GM18867 (cell line): ENCODE measurements around the gene ATXN1.
A peak's percentile ranks its signal among the peaks of the same experiment; 100 is the strongest.

ENCODE experiments used
- ATAC-seq: cut with Tn5 transposase; IDR thresholded peaks from one replicate; pipeline ENCODE4 v1.9.1; 2021; ENCODE audit warnings: mild to moderate bottlenecking, moderate library complexity; ENCODE audit not compliant: unreplicated experiment

The ATXN1 gene

DNA sequence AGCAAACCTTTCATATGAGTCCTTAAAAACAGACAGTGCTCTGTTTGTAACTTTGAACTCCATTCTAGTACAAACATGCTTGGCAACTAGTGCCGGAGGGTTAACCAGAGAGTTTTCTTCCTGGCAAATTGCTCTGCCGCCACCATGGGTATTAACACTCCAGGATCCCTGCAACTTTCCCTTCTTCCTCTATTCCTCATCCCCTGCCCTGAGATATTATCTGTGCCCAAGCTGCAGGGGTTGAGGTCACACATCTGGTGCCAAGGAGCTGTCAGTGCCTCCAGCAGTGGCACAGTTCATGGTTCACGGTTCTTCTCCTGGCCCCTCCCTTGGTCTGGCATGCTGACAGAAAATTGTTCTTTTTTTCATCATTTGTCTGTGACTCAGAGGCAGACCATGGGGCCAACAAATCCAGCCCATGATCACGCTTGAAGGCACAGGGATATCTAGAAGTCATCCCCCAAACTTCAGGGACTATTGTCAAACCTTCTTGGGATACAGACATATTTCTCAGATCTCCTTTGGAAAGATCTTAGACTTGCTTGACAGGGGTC is 77.5 kb downstream of the ATXN1 start:
- ATAC-seq: no peak

DNA sequence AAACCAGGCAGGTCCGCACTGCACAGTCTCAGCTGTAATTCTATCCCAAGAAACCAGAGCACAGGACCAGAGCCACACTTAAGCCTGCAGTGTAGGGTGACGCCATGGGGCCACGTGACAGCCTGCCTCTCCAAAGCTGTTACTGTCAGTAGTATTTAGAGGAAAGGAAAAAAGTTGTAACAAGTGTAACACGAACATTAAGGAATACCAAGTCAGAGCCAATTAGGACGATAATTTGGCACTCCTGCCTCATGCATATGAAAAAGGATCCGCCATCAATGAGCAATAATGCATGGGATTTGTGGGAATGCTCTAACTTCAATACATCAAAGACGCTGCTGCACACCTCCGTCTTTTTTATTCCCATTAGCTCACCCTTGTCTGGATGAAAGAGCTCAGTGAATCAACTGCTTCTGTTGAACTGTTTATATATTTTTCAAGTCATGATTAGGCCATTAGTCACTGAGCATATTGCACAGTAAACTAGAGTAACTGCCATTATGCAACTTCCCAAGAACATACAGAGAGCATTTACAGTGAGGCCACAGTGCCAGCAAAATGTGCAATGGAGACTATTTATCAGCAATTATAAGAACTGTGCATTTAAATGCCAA is 79.9 kb downstream of the ATXN1 start:
- ATAC-seq: no peak

DNA sequence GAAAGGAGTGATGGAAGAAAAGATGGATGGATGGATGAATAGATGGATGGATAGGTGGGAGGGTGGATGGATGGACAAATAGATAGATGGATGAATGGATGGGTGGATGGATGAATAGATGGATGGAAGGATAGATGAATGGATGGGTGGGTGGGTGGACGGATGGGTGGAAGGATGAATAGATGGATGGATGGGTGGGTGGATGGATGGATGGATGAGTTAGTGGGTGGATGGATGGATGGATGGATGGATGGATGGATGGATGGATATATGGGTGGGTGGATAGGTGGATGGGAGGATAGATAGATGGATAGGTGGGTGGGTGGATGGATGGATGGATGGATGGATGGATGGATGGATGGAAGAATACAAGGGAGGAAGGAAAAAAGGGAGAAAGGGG is 82.2 kb downstream of the ATXN1 start:
- ATAC-seq: no peak

DNA sequence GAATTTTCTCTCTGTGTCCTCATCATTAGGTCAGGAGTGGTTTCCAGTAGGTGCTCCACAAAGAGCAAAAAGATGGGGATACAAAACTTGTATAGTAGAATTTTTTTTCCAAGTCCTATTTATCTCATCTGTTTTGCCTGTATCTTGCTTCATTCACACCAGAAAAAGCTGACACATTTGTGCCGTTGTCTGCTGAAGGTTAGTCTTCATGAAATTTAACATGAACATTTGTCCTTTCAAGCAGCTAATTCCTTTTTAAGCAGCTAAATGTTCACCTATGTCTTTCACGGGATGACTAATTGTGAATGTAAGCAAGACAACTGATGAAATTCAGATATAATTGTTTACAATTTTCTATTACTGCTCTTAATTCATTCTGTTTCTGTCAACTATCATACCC is 83.8 kb downstream of the ATXN1 start:
- no peak for ATAC-seq

DNA sequence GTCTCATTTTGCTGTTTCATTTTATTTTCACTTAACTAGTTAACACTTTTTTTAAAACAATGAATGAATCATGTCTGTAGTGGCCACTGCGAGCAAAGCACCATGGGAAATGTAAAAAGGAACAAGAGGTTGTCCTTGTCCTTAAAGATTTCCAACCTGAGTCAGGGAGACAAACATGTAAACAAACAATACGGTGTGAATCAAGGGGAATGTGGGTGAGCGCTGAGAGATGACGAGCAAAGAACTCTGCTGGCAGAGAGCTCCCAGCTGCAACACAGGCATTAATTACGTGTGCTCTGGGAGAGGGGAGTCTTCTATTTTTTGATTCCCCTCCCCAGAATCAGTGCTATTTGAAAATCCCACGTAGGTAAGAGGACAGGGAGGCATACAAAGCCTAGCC is 84.3 kb downstream of the ATXN1 start:
- ATAC-seq: no peak

DNA sequence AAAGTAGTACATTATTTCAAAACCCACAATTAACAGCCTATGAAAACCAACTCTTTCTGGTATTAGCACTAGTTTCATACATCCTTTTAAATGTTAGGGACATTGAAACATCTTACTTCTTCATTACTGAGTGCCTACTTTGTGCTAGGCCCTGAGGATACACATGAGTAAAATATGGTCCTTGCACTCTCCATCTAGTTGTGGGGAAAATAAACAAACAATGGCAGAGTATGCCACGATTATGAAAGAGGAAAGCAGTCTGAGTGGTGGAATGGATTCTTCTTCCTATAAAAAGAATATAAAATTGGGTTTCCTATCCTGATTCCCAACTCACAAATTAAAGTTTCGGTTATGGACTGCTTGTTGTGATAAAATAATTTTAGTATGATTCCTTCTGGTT is 84.9 kb downstream of the ATXN1 start:
- no peak for ATAC-seq

DNA sequence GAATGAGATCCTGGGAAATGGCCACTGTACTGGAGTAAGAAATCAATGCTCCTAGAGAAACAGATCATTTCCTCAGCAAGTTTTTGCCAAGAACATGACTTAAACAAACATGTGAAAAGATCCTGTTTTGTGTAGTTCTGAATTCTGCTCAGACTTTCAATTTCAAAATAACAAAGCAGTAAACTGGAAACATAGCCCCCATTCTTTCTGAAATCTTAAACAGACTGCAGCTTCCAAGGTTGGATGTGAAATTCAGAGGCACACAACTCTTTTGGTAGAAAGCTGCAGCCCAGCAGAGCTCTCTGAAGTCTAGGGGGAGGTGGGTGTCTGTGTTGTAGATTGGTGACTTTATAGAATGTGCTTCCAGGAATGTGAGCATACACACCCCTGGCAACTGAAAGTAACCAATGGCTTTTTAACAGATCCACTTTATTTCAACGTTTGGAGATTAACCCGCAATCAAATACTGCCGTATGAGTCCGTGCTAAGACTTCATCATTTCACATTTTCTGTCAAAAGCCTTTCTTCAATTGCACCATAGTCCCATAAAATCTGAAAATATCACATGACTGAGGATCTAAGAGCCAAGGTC is 86.4 kb downstream of the ATXN1 start:
- ATAC-seq: no peak

DNA sequence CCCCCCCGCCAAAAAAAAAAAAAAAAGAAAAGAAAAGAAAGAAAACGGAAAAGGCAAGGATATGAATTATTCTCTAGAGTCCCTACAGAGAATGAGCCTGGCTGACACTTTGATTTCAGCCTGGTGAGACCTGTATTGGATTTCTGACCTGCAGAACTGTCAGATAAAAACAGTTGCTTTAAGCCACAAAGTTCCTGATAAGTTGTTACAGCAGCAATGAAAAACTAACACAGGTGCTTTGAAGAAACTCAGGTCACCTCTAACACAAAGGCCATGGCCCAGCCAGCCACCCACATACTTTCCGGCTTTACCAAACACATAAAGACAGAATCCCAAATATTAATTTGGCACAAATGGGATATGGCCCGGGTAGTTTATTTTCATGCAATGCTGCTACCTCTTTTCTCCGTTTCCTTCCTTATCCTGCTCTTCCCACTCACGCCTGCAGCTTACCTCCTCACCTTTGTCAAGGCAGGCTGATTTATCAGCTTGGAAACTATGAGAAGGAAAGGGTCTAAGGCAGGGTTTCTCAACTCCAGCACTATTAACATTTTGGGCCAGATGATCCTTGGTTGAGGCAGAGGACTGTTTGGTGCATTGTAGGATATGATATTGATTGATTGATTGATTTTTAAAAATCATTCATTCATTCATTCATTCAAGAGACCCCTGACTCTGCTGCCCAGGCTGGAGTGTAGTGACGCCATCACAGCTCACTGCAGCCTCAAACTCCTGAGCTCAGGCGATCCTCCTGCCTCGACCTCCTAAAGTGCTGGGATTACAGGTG is 88.1 kb downstream of the ATXN1 start:
- ATAC-seq: no peak

DNA sequence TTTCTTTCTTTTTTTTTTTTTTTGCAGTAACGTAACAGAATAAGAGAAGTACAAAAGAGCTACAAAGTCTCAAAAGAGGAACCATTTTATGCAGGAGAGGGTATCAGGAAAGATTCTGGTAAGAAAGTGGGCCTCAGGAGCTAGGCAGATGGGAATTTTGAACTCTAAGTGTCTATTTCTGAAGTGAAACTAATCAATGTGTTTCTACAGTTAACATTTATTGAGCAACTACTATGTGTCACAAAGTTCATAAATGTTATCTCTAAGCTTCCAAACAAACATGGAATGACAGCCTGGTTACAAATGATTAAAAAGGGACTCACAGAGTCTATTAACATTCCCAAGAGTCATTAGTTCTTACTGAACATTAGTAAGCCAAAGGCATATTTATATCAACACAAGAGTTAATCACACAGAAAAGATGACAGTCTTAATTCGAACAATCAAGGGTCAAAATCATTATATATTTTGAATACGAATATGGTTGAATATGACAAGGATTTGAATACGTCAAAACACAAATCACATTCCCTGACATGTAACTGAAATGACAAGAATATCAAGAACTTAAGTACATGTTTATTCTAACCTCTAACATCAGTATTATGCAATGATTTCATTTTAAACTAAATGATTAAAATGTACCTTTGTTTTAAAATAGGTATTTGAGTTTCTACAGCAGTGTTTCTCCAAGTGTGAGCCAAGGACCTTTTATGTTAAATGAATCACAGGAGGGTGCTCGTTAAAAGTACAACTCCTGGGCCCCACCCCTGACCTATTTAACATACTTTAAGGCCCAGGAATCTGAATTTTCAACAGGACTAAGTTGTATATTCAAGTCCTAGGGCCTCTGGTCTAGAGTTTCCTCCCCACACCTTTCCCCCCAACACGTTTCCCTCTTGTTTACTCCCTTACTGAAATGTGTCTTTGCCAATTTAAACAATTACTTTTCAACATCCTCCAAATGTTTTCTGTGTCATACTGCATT is 89.7 kb downstream of the ATXN1 start:
- no peak for ATAC-seq

DNA sequence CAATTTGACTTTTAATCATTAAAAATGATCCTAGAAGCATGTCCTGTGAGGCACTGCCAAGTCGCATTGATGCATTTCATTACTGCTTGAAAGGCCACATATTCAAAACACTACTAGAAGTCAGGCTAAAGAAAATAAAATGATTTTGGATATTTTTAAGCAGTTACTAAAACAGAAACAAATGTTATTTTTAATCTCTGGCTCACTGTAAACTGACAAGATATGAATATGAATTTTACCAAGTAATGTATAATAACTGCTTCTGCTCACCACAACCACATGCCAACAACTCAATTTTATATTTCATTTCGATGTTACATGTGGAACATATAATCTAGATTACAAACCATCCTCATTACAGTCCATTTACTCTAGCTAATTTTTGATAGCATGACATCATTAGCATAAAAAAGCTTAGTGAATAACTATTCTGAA is 90.6 kb downstream of the ATXN1 start:
- ATAC-seq: peak; percentile 39

DNA sequence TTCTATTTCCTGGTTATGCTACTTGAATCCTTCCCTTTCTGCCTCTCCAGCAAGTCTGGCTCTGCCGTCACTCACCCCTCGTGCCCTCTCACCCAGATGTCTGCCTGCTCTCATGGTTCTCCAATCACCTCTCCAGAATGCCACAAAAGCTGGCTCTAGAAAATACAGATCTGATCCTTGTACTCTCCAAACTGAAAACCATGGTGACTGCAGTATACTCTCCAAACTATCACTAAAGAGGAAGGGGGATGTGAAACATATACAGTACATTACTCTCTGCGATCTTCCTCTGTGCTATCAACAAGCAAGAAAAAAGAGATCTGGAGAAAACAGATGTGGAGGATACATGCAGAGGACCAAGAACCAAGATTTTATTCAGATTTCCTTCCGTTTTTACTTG is 91.1 kb downstream of the ATXN1 start:
- peak; percentile 58 for ATAC-seq

DNA sequence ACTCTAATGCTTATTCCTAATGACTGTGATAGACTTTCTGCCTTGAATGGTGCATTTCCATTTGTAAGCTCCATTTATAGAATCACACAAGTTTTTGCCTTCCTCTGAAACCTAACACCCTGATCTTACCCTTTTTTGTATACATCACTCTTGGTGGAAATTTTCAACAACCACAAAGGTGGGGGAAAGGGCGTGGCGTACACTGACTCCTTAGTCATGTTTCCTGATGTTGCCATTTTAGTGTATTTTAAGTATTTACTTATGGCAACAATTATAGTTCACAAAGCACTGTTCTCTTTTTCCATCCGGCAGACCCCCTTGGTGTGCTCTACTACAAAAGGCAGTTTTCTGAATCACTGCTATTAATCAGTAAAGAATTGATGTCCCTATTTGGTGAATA is 92.0 kb downstream of the ATXN1 start:
- no peak for ATAC-seq

DNA sequence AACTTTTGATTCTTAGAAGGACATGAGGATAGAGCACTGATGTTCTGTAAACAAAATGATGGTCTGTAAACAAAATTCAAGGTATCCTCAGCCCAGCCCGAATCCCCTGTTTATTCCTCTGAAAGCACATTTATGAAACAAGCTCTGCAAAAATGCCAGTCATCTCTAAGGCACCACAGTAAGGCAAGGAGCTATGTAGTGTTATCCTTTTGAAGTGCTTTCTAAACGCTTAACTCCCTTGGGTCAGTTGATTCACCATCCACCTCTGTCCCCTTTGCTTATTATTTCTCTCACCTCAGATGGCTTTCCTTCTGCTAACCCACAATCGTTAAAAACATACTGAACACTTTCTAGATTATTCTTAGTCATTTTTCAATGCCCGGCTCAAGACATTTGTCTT is 93.8 kb downstream of the ATXN1 start:
- ATAC-seq: no peak

DNA sequence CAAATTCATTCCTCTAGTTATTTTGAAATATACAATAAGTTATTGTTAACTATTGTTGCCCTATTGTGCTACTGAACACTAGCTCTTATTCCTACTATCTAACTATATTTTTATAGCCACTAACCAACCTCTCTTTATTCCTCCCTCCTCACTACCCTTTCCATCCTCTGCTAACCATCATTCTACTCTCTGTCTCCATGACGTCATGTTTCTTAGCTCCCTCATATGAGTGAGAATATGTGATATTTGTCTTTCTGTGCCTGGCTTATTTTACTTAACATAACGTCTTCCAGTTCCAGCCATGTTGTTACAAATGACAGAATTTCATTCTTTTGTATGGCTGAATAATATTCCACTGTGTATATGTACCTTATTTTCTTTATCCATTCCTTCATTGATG is 95.3 kb downstream of the ATXN1 start:
- no peak for ATAC-seq

DNA sequence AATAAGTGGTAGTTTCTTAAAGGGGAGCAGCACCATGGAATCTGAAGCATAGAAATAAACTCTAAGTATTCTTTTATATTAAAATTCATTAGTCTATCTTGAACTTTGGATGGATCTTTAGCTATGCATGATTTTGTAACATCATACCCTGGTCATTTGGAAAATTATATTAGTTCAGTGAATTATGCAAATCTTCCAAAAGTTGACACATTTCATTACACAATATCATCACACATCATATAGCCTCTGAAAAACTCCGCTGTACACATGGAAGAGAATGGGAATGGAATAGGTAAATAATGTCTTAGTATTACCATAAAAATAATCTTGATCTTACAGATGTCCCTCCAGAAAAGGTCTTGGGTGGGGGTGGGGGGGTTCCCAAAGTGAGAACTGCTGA is 96.1 kb downstream of the ATXN1 start:
- no peak for ATAC-seq

DNA sequence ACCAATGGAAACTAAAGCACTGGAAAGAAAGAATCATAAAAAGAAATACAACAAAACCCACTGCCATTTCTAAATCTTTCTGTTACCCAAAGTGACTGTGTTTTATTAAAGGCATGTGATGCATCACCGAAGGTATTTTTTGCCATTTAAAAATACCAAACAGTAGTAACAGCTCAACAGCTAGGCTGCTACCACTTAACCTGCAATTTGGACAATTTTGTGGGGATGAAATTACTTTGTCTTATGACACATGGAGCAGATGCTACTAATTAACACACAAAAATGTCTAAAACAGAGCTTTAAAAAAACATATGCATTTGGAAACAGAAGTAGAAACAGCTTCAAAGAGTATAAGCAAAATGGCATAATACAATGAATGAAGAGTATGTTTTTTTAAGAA is 97.4 kb downstream of the ATXN1 start:
- no peak for ATAC-seq

DNA sequence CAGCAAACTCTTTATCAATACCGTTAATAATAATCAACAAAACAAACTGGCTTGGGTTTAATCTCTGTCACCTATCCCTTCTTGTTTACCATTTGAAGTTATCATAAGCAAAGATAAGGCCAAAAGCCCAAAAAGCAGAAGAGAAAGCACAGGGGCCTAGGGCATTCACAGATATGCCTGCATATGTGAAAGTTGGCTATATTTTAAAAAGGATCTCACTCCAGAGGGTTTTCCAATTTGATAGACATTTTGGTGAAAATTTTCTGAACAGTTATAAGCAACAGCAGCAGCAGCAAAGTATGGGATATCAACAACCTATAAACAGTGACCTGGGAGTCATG is 101.1 kb downstream of the ATXN1 start:
- no peak for ATAC-seq

DNA sequence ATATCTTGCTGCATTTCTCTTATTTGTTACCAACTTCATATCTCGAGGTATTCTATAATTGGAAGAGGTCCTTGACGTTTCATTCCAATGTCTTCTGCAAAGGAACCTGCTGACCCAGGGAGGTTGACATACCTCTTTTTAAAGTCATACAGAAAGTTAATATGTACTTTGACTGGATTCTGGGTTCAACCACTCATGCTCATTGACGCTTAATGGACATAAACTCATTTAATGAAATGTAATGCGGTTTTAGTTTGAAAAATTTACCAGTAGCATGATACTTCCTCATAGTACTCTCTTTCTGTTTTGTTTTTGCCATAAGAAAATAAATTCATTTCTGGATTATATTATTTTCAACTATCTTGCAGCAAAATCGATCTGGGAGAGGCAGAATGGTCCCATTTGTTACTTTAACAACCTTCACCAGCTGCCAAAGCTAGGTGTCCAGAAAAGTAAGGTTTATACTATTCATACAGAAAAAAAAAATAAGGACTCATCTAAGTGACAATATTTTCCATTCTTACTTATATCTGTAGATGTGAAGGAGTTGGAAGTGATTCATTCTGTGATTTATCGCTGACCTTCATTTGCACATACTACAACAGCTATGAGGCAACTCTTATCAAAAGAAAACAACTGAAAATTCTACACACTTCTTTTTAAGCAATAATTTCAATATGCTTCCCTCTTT is 101.6 kb downstream of the ATXN1 start:
- no peak for ATAC-seq

DNA sequence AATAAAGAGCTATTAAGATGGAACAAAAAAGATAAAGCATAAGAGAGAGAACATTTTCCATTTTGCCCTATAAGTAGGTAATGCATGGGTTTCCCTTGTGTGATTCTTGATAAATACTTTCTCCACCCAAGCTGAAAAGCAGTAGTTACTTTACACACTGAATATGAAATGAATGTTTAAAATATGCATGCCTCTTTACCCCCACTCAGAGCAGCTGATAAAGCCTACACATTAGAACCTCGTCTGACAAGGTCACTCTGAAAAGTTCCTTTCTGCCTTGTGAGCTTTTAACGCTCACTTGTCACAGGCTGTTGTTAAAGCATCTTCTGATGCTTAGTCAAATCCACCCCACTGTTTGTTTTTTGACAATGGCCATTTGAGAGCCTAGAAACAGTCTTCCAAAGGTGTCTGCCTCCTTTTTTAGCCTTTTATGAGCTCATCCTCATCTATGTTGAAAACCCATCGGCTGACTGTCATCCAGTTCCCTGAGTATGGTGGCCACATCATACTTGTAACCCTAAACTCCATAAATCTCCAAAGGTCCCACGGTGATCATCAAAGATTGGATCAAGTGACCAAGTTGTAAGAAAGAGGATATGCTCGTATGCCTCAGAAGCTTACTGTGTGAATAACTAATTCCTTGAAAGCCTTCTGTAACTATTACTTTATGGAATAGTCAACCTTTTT is 102.8 kb downstream of the ATXN1 start:
- ATAC-seq: no peak

DNA sequence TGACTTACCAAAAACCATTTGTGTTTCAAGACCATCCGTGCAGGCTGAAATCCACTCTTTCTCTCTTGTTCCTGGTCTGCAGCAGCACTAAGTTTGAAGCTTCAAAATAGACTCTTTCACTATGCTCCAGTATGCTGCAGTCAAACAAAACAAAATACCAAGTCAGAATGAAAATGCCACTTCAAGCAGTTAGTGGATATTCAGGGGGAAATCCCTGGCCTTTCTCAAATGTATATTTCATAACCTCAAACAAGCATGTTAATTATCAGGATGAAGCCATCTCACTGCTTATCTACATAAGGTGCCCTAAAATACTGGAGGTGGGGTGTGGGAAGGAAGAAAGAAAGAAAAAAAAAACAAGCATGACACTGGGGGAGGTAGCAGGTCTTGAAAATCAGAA is 103.5 kb downstream of the ATXN1 start:
- ATAC-seq: no peak
